ENCODE data around the gene BTF3. TPM values are rescaled to one million over a fixed set of nuclear protein-coding genes. Genes with fewer than 3 reads are reported as not detected.
"Not testable (repeated sequence)": the region's sequence is repeated elsewhere in the genome, so short reads cannot be mapped to it uniquely, and the experiment has no call there.

BTF3 gene
- total and polyA plus RNA-seq, 12 donors: 283 to 714 (median 399) TPM

GRCh38 chr5:73499756-73500155, 1.5 kb downstream of the BTF3 start:
- intact Hi-C loops (cut with DNase I): no loop called here
- TF ChIP-seq CTCF (IDR thresholded peaks at IDR 0.05): no peak
- Histone ChIP-seq H3K9me3 (no peaks in the 10 kb centered on the region), H3K27me3 (no peaks in the 10 kb centered on the region), H3K4me3 (peak overlapping the region in 8 of 10 donors; percentile 77 to 94 (median 89)), H3K4me1 (peaks cover 2 to 40% (median 30%) of the 10 kb centered on the region in 9 donors), H3K36me3 (peaks cover 0 to 51% (median 28%) of the 10 kb centered on the region in 9 donors), H3K27ac (no peak overlapping the region)
- ATAC-seq: no peak
- no peak for DNase-seq
- 79 to 80% methylated on average over 2 of the region's 2 CpGs for WGBS, 2 donors

- DNase-seq: no peak
- Histone ChIP-seq H3K9me3 (no peaks in the 10 kb centered on the region), H3K27ac (no peak overlapping the region), H3K27me3 (no peaks in the 10 kb centered on the region), H3K4me3 (no peak overlapping the region), H3K4me1 (peaks cover 2 to 40% (median 30%) of the 10 kb centered on the region in 9 donors), H3K36me3 (peaks cover 0 to 68% (median 37%) of the 10 kb centered on the region in 9 donors)
- no peak for TF ChIP-seq CTCF (IDR thresholded peaks at IDR 0.05)
- intact Hi-C loops (cut with DNase I): no loop called here
- 96 to 98% methylated on average over 2 of the region's 2 CpGs for WGBS, 2 donors
- no peak for ATAC-seq
Measured at GRCh38 chr5:73501406-73501805, 3.2 kb downstream of the BTF3 start.

DNA sequence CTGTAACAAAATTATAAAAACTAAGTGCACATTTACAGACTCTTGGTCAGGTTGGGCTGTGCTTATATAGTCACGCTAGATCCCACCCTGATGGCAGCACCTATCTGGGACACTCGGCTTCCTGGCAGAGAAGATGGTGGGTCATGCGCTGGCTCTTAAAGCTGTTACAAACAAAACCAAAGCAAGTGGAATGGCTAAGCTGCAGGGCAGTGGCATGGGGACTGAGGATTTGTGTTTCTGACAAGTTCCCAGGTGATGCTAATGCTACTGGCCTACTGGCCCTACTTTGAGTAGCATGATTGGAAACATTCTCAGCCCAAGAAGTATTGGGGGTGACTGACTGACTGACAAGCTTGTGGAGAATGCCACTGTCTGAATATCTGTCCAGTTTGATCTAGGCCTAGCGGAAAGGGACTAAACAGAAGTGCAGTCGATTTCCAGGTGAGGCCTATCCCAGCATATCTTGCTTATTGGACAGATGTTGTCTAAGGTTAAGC, 8.3 kb downstream of the BTF3 start:
- Histone ChIP-seq H3K9me3 (no peaks in the 10 kb centered on the region), H3K4me1 (peaks cover 0 to 18% (median 0%) of the 10 kb centered on the region in 9 donors), H3K27ac (no peak overlapping the region), H3K27me3 (no peaks in the 10 kb centered on the region), H3K36me3 (peaks cover 0 to 58% (median 39%) of the 10 kb centered on the region in 9 donors), H3K4me3 (no peak overlapping the region)
- intact Hi-C loops (cut with DNase I): no loop called here
- 87 to 93% methylated on average over 5 of the region's 5 CpGs for WGBS, 2 donors
- no peak for TF ChIP-seq CTCF (IDR thresholded peaks at IDR 0.05)
- ATAC-seq (peak in 1 of 8 donors; percentile 10), DNase-seq (no peak)

DNA sequence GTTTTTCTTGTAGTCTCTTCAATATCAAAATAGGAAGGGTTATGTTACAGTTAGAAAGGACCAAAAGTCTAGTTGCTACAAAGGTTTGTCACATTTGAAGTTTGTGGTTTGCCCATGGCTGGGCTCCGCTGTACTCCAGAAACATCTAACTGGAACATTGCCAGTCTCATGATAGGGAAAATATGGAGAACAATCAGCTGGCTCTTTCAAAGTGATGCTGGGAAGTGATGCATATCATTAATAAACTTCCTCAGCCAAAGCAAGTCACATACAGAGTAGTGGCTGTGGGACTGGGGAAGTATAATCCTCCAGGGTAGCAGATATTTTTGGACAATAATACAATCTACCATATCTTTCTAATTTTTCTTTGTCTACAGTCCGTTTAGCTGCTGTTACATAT, 8.8 kb downstream of the BTF3 start:
- WGBS, 2 donors: 33 to 52% methylated on average over 2 of the region's 2 CpGs
- Histone ChIP-seq H3K27me3 (no peaks in the 10 kb centered on the region), H3K4me3 (no peak overlapping the region), H3K9me3 (no peaks in the 10 kb centered on the region), H3K27ac (no peak overlapping the region), H3K36me3 (peaks cover 0 to 53% (median 37%) of the 10 kb centered on the region in 9 donors), H3K4me1 (peaks cover 0 to 16% (median 0%) of the 10 kb centered on the region in 9 donors)
- intact Hi-C loops (cut with DNase I): no loop called here
- ATAC-seq: no peak
- no peak for TF ChIP-seq CTCF (IDR thresholded peaks at IDR 0.05)
- no peak for DNase-seq

GRCh38 chr5:73508521-73508920, 10.3 kb downstream of the BTF3 start:
- peak in 4 of 8 donors; percentile 48 to 73 (median 59) for ATAC-seq
- H3K27me3 ChIP-seq; H3K4me3 ChIP-seq; intact Hi-C loops (cut with DNase I); DNase-seq; H3K27ac ChIP-seq; H3K9me3 ChIP-seq: not testable (repeated sequence)
- peaks cover 0 to 38% (median 22%) of the 10 kb centered on the region in 9 donors for H3K36me3 ChIP-seq
- peaks cover 0 to 13% (median 0%) of the 10 kb centered on the region in 9 donors for H3K4me1 ChIP-seq
- 97 to 98% methylated on average over 26 of the region's 26 CpGs for WGBS, 2 donors
